GM08714 (cell line): ENCODE measurements around the gene C10orf95.
"Not testable (repeated sequence)": the region's sequence is repeated elsewhere in the genome, so short reads cannot be mapped to it uniquely, and the experiment has no call there.

Experiments
- H3K4me3 ChIP-seq: fragments of 200-500 bp; sonication (Bioruptor generic); 2 replicates; pipeline ENCODE4 v1.5.1; 2014; ENCODE audit warnings: mild to moderate bottlenecking, low read length, inconsistent platforms
- ZNF274 ChIP-seq: IDR thresholded peaks from 2 replicates; pipeline ENCODE4 v1.6.1; 2012; ENCODE audit warnings: mild to moderate bottlenecking, low read depth, low read length

The C10orf95 gene

GRCh38 chr10:102473445-102474331 lies 22.3 kb upstream of the C10orf95 start:
- H3K4me3 ChIP-seq: no peak overlapping the region
- no peak for TF ChIP-seq ZNF274

GRCh38 chr10:102470579-102471546 lies 19.5 kb upstream of the C10orf95 start:
- H3K4me3 ChIP-seq: no peak overlapping the region
- TF ChIP-seq ZNF274: no peak

- TF ChIP-seq ZNF274: no peak
- H3K4me3 ChIP-seq: no peak overlapping the region
Measured at GRCh38 chr10:102468683-102469082, 17.3 kb upstream of the C10orf95 start.

GRCh38 chr10:102467971-102468438 lies 16.7 kb upstream of the C10orf95 start:
- H3K4me3 ChIP-seq: no peak overlapping the region
- TF ChIP-seq ZNF274: no peak

- H3K4me3 ChIP-seq: no peak overlapping the region
- TF ChIP-seq ZNF274: no peak
Measured at GRCh38 chr10:102467318-102467717, 16.0 kb upstream of the C10orf95 start.

- no peak for TF ChIP-seq ZNF274
- no peak overlapping the region for H3K4me3 ChIP-seq
Measured at GRCh38 chr10:102465466-102465865, 14.1 kb upstream of the C10orf95 start.

GRCh38 chr10:102463983-102464382 lies 12.6 kb upstream of the C10orf95 start:
- no peak overlapping the region for H3K4me3 ChIP-seq
- TF ChIP-seq ZNF274: no peak

GRCh38 chr10:102462512-102463054 lies 11.2 kb upstream of the C10orf95 start:
- TF ChIP-seq ZNF274: no peak
- no peak overlapping the region for H3K4me3 ChIP-seq

GRCh38 chr10:102461187-102462054 lies 10.1 kb upstream of the C10orf95 start:
- peak overlapping the region; percentile 69 for H3K4me3 ChIP-seq
- no peak for TF ChIP-seq ZNF274

- H3K4me3 ChIP-seq: no peak overlapping the region; the same call in 1 of the 2 replicates
Measured at GRCh38 chr10:102460836-102461186, 9.5 kb upstream of the C10orf95 start.

GRCh38 chr10:102458656-102459055 lies 7.3 kb upstream of the C10orf95 start:
- H3K4me3 ChIP-seq: no peak overlapping the region
- TF ChIP-seq ZNF274: no peak

More at GRCh38 chr10:102460836-102461186, 9.5 kb upstream of the C10orf95 start:
- TF ChIP-seq ZNF274: no peak

GRCh38 chr10:102457591-102458150 lies 6.3 kb upstream of the C10orf95 start:
- no peak for TF ChIP-seq ZNF274
- H3K4me3 ChIP-seq: no peak overlapping the region

GRCh38 chr10:102455893-102456471 lies 4.6 kb upstream of the C10orf95 start:
- no peak overlapping the region for H3K4me3 ChIP-seq
- no peak for TF ChIP-seq ZNF274

GRCh38 chr10:102454662-102455487 lies 3.5 kb upstream of the C10orf95 start:
- not testable (repeated sequence) for H3K4me3 ChIP-seq
